ENCODE measurements around the gene FA2H.

DNA sequence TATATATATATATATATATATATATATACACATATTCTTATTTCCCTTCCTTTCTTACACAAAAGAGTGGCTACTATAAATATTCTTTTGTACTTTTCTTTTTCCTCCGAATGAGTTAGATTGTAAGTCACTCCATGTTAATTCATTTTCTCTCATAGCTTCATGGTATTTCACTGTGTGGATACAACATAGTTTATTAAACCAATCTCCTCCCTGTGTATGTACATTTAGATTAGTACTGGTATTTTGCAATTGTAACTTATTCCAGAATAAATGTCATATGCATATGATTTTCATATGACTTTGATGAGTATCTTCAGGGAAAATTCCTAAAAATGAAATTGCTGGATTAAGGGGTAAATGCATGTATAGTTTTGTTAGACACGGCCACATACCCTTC is 20.0 kb upstream of the FA2H start:
- TF ChIP-seq, protein P1, sequence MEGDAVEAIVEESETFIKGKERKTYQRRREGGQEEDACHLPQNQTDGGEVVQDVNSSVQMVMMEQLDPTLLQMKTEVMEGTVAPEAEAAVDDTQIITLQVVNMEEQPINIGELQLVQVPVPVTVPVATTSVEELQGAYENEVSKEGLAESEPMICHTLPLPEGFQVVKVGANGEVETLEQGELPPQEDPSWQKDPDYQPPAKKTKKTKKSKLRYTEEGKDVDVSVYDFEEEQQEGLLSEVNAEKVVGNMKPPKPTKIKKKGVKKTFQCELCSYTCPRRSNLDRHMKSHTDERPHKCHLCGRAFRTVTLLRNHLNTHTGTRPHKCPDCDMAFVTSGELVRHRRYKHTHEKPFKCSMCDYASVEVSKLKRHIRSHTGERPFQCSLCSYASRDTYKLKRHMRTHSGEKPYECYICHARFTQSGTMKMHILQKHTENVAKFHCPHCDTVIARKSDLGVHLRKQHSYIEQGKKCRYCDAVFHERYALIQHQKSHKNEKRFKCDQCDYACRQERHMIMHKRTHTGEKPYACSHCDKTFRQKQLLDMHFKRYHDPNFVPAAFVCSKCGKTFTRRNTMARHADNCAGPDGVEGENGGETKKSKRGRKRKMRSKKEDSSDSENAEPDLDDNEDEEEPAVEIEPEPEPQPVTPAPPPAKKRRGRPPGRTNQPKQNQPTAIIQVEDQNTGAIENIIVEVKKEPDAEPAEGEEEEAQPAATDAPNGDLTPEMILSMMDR (conservative IDR thresholded peaks at IDR 0.05 in 1 of 2, IDR thresholded peaks at IDR 0.05 in 1 of 2; ENCODE audit: low read depth in 1 of 2, low read length in 2 of 2), result no peak
- no peak for TF ChIP-seq EZH2 (IDR thresholded peaks at IDR 0.05; ENCODE audit: low read length, missing control alignments)
